Motor neuron (in vitro differentiated cells): ENCODE data around the gene GRIK3. TPM values are rescaled to one million over a fixed set of nuclear protein-coding genes. Genes with fewer than 3 reads are reported as not detected.
"Not testable (repeated sequence)": the region's sequence is repeated elsewhere in the genome, so short reads cannot be mapped to it uniquely, and the experiment has no call there.

Source experiments
- ATAC-seq, 8 experiments: fragments of 200-7000 bp; cut with Tn5 transposase; replicated peaks in 6 of 8; 2 replicates each; pipeline ENCODE4 v1.8.0; 2021; ENCODE audit warnings: mild to moderate bottlenecking in 8 of 8, moderate library complexity in 8 of 8
- H3K27ac ChIP-seq, 2 donors: fragments of 250-450 bp; sonication (Bioruptor Pico); 2 replicates each; pipeline ENCODE4 v1.9.0; 2021; ENCODE audit warnings: antibody characterized with exemption in 2 of 2, mild to moderate bottlenecking in 2 of 2, moderate library complexity in 1 of 2
- H3K4me1 ChIP-seq, 2 donors: fragments of 250-450 bp; sonication (Bioruptor Pico); replicated peaks in 1 of 2; 2 replicates each; pipeline ENCODE4 v1.6.1; 2021; ENCODE audit warnings: antibody characterized with exemption in 2 of 2, mild to moderate bottlenecking in 2 of 2, moderate library complexity in 1 of 2
- H3K4me3 ChIP-seq, 5 donors: fragments of 250-450 bp; sonication (Bioruptor Pico); 2 replicates each; pipeline ENCODE4 v1.9.0; 2021; ENCODE audit warnings: antibody characterized with exemption in 5 of 5, mild to moderate bottlenecking in 5 of 5, moderate library complexity in 4 of 5
- WGBS, 10 experiments: fragments of 450-650 bp; shearing (Covaris generic); methylation state at CpG; one replicate each; pipeline ENCODE4 v1.0.0; 2022; 5-methylcytosine and 5-hydroxymethylcytosine counted together
- in situ Hi-C, 9 experiments: fragments of 400-800 bp; cut with MboI; loops; one replicate each; pipeline ENCODE4 v1.15.0; 2021; ENCODE audit warnings: low sequenced_read_pairs in 9 of 9, low pct_unique_long_range_greater_than_20kb in 2 of 9; ENCODE audit not compliant: unreplicated experiment in 9 of 9
- total RNA-seq, 8 experiments: library from RNA; unstranded; fragments of 300-600 nt; gene quantifications; 2 replicates each; pipeline versions ENCODE4 v1.2.3 to v1.2.4, GENCODE V29; 2022

GRIK3 gene
- total RNA-seq, 8 experiments from 2014 or later = 0.73 to 21.1 (median 11.9) TPM

DNA sequence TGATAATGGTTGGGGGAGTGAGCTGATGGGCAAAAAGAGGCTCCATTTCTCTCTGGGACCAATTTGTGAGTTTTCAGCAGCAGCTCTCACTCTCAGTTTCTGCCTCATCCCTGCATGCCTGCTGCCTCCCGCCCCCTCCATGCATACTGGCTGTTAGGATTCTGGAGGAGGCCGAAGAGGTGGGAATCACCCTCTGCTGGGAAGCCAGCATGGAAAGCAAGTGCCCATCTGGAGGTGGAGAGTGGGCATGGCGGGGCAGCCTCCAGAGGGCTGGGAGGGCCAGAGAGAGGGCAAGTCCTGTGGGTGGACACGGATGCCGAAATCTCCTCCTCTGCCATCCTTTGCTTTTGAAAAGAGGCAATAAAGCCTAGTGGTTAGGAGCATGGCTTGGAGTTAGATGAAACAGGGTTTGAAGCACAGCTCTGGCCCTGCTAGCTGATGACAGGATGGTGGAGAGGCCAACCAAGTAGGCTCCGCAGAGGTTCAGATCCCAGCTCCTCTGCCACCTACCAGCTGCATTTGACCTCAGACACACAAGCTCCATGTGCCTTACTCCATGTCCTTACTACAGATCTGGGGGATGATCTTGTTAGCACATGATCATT is 113.4 kb downstream of the GRIK3 start:
- 69 to 100% methylated on average over 4 to 5 of the region's 6 CpGs; no CpG with 5 or more reads in 8 of the 10 experiments for WGBS, 10 experiments
- in situ Hi-C loops = no loop called here
- ATAC-seq = no peak

DNA sequence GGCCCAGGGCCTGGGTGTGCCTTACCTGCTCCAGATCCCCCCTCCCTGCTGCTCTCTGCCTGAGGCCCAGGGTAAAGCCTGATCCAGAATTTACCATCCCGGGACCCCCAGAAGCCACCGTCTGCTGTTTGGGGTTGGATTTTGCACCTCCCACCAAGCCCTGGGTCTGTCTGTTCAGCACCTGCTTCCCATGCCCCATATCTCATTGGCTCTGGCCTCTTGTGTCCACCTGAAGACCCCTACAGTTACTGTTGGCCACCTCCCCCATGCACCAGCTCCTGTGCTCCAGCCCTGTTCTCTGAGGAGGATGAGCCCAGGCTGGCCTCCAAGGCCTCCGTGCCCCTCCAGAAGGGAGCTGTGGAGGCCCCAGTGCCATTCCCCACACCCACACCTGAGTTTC is 113.9 kb downstream of the GRIK3 start:
- Histone ChIP-seq H3K4me1 (peaks cover 43 to 44% of the 10 kb centered on the region in 2 donors), H3K27ac (no peak overlapping the region), H3K4me3 (no peak overlapping the region)
- WGBS, 10 experiments = 20 to 100% (median 92%) methylated on average over 1 to 2 of the region's 3 CpGs; no CpG with 5 or more reads in 5 of the 10 experiments
- in situ Hi-C loops = no loop called here
- ATAC-seq = no peak

More for the DNA sequence above, 113.4 kb downstream of the GRIK3 start:
- Histone ChIP-seq H3K4me1 (peaks cover 43 to 44% of the 10 kb centered on the region in 2 donors), H3K4me3 (no peak overlapping the region), H3K27ac (no peak overlapping the region)

DNA sequence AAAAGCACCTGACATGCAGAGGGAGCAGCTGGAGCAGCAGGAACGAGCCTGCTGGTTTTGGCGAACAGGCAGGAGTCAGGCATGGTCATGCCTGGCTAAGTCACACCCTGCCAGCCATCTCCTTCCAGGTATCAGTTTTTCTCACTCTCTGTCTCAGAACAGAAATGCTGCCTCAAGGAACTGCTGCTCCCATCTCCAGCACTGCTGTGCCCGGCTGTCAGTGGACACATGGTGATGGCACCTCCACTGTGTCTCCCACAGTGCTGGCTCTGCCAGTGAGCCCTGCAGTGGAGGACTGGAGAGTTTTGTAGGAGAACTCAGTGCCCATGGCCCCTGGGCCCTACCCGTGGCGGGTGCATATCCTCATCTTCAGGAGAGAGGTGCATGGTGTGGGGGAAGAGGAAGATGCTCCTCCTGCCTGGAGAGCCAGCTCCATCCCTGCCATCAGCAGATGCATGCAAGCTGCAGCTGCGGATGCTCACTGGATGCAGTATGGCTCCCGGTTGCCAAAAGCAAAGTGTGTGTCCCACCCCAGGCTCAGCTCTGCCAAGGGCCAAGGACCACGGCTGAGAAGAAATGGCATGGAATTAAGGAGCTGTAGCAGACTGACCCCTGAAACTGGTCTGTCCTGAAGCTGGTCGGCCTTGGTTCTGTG is 114.7 kb downstream of the GRIK3 start:
- Histone ChIP-seq H3K4me3 (no peak overlapping the region), H3K27ac (no peak overlapping the region), H3K4me1 (peaks cover 37 to 41% of the 10 kb centered on the region in 2 donors)
- no peak for ATAC-seq
- in situ Hi-C loops = no loop called here
- 0 to 94% (median 79%) methylated on average over 1 to 8 of the region's 9 CpGs; no CpG with 5 or more reads in 3 of the 10 experiments for WGBS, 10 experiments

DNA sequence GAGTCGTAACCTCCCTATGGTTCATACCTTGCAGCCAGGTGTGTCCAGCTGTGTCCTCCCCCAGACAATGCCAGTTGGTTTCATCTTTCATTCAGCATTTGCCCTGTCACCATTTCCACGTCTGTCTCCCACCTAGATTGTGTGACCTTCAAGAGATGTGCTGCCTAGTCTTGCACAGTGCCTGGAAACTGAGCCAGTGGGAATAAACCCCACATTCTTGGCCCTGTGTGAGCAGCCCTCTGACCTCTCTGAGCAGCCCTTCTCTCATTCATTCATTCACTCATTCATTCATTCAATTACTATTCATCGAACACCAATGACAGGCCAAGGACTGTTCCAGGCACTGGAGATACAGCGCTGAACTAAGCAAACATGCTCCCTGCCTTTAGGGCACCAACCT is 115.7 kb downstream of the GRIK3 start:
- Histone ChIP-seq H3K27ac (no peak overlapping the region), H3K4me1 (peaks cover 36% of the 10 kb centered on the region in 2 donors), H3K4me3 (no peak overlapping the region)
- 40 to 100% (median 89%) methylated on average over 1 to 4 of the region's 4 CpGs; no CpG with 5 or more reads in 3 of the 10 experiments for whole genome bisulfite sequencing, 10 experiments
- no peak for ATAC-seq
- in situ Hi-C loops = no loop called here

DNA sequence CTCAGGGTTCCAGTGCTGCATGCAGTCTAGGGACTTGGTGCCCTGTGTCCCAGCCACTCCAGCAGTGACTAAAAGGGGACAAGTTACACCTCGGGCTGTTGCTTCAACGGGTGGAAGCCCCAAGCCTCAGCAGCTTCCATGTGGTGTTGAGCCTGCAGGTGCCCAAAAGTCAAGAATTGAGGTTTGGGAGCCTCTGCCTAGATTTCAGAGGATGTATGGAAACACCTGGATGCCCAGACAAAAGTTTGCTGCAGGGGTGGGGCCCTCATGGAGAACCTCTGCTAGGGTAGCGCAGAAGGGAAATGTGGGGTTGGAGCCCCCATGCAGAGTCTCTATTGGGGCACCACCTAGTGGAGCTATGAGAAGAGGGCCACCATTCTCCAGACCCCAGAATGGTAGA is 117.8 kb downstream of the GRIK3 start:
- in situ Hi-C loops, H3K4me3 ChIP-seq, ATAC-seq, H3K27ac ChIP-seq: not testable (repeated sequence)
- peaks cover 36 to 37% of the 10 kb centered on the region in 2 donors for H3K4me1 ChIP-seq
- 0 to 100% (median 86%) methylated on average over 1 to 3 of the region's 3 CpGs; no CpG with 5 or more reads in 4 of the 10 experiments for WGBS, 10 experiments

DNA sequence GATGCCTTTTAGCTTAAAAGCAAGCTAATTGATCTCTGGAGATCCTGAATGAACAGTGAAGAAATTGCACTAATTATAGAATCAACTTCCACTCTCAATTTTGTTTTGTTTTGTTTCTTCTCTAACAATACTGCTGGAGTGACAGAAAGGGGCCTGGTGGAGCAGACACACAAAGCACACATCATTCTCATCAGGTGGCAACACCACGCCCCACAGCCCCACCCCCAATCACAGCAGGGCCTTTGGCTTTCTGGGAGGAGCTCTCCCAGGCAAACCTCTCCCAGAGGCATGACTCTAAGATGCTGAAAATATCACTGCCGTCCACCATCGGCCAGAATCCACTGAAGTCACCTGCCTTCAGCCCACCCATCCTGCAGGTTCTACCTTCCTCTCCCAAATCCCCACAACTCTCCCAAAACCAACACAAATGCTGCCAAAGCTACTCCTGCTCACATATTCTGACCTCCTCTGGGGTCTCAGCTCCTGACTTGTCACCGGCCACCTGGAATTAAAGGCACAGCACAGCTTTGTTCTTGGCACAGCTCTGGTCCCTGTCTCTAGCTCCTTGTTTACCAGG is 120.7 kb downstream of the GRIK3 start:
- 0 to 29% (median 20%) methylated on average over 1 to 4 of the region's 4 CpGs; no CpG with 5 or more reads in 4 of the 10 experiments for WGBS, 10 experiments
- ATAC-seq = peak in 5 of 8 experiments; percentile 57 to 77 (median 72)
- no peak overlapping the region for H3K4me3 ChIP-seq
- H3K4me1 ChIP-seq = peaks cover 44 to 50% of the 10 kb centered on the region in 2 donors
- in situ Hi-C loops = no loop called here
- H3K27ac ChIP-seq = peak overlapping the region; percentile 79 to 85

DNA sequence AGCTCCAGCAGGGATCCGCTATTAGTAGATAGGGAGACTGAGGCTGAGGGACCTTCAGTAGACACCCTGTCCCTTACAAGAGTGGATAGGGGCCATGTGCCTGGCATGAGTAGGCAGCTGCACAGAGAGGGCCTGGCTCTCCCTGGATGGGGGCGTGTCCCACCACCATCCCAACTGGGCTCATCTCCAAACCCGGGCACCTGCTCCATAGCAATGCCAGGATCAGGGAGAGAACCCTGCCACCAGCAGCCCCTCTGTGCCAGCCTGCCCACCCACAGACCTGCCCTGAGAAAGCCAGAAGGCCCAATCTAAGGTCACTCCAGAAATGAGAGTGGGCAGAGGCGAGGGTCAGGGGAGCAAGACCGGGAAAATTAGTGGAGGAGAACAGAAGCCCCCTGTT is 121.3 kb downstream of the GRIK3 start:
- Histone ChIP-seq H3K4me3 (no peak overlapping the region), H3K4me1 (peaks cover 44 to 51% of the 10 kb centered on the region in 2 donors), H3K27ac (peak overlapping the region; percentile 79 to 85)
- in situ Hi-C loops = no loop called here
- peak in 5 of 8 experiments; percentile 4 to 11 (median 6) for ATAC-seq
- WGBS, 10 experiments = 36 to 92% (median 67%) methylated on average over 1 to 4 of the region's 5 CpGs; no CpG with 5 or more reads in 3 of the 10 experiments

DNA sequence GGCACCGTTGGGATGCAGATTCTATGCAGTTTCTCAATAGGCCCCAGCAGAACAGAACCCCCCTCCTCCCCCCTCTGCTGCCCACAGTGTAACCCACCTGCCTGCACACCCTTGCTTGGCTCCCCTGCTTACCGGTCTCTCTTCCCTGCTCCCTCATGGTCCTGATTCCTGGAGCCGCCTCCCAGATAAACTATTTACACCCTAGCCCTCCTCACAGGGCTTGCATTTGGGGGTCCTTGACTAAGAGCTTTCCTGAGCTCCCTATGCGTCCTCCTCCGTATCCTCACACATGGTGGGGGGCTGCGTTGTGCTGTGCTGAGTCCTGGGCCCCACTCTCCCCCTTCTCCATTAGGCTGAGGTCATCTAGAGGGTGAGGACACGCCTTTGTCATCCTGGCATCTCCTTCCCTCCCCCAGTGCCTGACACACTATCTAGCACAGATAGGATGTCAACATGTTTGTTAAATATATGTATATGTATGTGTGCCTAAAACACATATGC is 121.9 kb downstream of the GRIK3 start:
- Histone ChIP-seq H3K4me1 (peaks cover 44 to 55% of the 10 kb centered on the region in 2 donors), H3K4me3 (no peak overlapping the region), H3K27ac (peak overlapping the region; percentile 79 to 85)
- peak in 5 of 8 experiments; percentile 70 to 87 (median 80) for ATAC-seq
- in situ Hi-C loops = no loop called here
- 10 to 59% (median 38%) methylated on average over 2 to 5 of the region's 7 CpGs; no CpG with 5 or more reads in 6 of the 10 experiments for WGBS, 10 experiments

DNA sequence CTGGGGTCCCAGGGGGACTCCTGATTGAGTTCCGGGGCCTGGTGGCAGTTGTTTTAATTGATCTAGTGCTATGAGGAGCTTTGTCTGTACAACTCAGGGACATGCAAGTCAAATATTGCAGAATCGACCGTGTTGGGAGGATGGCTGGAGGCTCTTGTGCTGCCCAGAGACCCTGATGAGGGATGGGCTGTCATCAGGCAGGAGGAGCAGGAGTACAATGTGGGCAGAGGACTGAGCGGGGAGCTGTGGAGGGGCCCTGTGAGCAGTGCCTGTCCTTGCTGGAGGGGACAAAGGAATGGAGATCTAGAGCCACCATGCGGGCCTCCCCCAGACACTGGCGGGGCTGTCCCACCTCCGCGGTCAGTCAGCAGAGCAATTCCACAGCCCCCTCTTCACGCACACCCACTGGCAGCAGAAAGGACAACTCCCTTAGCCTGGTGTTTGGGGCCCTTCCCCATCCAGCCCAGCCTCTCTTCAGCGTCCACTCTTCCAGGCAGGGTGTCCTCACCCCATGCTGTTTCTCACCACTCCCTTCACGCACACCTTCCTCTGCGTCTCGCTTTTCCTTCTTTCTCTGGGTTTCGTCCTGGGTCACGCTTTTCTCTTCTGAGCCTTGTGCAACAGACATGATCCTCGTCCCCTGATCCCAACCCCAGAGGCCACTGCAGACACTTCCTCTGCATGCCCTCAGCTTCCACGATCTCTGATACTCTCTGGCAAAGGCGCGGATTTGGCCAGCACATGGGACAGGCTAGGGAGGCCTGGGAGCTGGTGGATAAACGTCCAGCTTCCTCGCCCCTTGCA is 122.6 kb downstream of the GRIK3 start:
- Histone ChIP-seq H3K27ac (peak overlapping the region; percentile 79 to 85), H3K4me3 (no peak overlapping the region), H3K4me1 (peaks cover 44 to 55% of the 10 kb centered on the region in 2 donors)
- in situ Hi-C loops = no loop called here
- peak in 5 of 8 experiments; percentile 41 to 77 (median 56) for ATAC-seq
- WGBS, 10 experiments = 0 to 92% (median 48%) methylated on average over 1 to 17 of the region's 21 CpGs; no CpG with 5 or more reads in 2 of the 10 experiments

DNA sequence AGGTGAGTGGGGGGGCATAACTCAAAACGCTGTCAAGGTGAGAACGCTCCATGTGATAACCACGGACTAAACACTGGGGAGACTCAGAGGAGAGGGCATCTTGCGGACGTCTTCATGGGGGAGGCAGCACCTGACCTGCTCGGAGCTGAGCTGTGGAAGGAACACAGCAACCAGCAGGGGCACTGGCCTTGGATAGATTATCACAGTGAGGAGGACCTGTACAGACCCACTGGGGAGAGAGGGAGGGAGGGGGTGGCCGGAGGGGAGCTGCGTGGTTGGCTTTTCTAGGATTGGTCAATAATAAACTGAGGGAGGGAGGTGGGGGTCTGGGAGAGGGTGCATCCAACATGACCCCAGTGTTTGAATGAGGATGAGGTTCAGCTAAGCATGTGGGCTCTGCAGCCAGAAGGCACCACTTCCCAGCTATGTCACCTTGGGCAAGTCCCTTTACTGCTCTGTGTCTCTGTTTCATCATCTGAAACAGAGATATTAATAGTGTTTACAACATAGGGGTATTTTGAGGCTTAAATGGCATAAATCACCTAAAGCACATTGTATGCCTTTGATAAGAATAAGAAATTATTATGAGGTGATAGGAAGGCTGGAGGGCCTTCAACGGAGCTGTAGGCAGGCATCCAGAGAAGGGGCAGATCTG is 123.3 kb downstream of the GRIK3 start:
- ATAC-seq = no peak
- in situ Hi-C loops = no loop called here
- Histone ChIP-seq H3K27ac (peak overlapping the region; percentile 79 to 85), H3K4me3 (no peak overlapping the region), H3K4me1 (peaks cover 44 to 55% of the 10 kb centered on the region in 2 donors)
- WGBS, 10 experiments = 0 to 90% (median 58%) methylated on average over 1 to 7 of the region's 9 CpGs; no CpG with 5 or more reads in 3 of the 10 experiments

DNA sequence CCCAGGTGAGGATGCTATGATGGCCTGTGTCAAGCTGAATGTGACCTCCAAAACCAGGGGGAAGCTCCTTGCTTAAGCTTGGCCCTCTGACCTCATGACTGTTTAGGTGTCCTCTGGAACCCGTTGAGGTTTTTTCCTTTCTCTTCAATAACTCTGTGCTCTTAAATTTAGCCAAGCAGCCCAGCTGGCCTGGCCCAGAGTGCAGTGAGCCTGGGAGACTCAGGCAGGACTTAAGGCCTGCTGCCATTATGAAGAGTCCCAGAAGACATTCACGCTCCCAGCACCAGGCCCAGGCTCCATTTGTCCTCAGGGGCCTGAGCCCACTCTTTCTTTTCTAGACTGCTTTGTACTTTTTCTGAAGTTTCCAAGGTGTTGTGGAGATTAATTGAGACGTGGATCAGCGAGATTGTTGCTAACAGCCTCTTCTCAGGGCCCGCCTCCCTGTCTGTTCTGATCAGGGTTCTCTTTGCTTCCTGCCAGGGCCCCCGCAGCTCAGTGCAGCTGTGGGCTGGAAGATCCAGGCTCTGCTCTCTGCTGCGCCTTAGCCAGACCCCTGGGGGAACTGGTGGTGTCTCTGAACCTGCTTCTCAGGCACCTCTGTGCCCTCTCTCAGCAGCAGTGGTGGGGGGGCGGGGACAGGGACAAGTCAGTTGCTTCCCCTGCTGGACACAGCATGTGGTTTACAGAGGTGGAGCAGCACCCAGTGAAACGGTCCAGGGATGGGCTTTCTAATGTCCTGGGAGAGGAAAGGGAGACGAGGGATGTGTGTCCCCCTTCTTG is 124.2 kb downstream of the GRIK3 start:
- Histone ChIP-seq H3K4me1 (peaks cover 44 to 55% of the 10 kb centered on the region in 2 donors), H3K4me3 (no peak overlapping the region), H3K27ac (peak overlapping the region; percentile 79 to 85)
- peak in 4 of 8 experiments; percentile 10 to 16 (median 14) for ATAC-seq
- in situ Hi-C loops = no loop called here
- 0 to 100% (median 61%) methylated on average over 1 to 9 of the region's 10 CpGs; no CpG with 5 or more reads in 3 of the 10 experiments for WGBS, 10 experiments
